K562 (cell line): ENCODE measurements around the gene STON1.

Experiments used
- KDM4B ChIP-seq, 2 experiments: fragments of 450-650 bp in 1 of 2; sonication (generic) in 1 of 2; IDR thresholded peaks; 2 replicates each; pipeline ENCODE4 v1.6.1; 2016 to 2017; ENCODE audit warnings: borderline replicate concordance in 2 of 2, antibody characterized with exemption in 1 of 2, low read depth in 1 of 2, mild to moderate bottlenecking in 1 of 2
- TF ChIP-seq, protein P1 (sequence below), 3 experiments: IDR thresholded peaks in 2 of 3; conservative IDR thresholded peaks in 1 of 3; 2 replicates each; pipeline ENCODE4 v1.5.1; 2011 to 2012; ENCODE audit warnings: low read length in 3 of 3, mild to moderate bottlenecking in 3 of 3, control low read depth in 2 of 3, improper control_type of control experiment in 1 of 3, inconsistent platforms in 1 of 3, low read depth in 1 of 3, mixed read lengths in 1 of 3, moderate library complexity in 1 of 3; ENCODE audit not compliant: insufficient read depth in 2 of 3

DNA sequence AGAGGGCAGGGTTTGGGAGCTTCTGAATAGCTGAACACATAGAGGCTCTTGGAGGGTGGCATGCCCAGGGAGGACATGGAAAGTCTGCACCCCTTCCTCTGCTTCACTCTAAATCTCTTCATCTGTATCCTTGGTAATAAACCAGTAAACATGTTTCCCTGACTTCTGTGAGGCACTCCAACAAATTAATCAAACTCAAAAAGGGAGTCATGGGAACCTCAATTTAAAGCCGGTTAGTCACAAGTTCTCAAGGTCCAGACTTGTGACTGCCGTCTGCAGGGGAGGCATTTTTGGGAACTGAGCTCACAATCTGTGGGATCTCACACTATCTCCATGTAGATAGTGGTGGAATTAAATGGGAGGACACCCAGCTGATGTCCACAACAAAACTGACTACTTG lies 33.1 kb upstream of the STON1 start:
- TF ChIP-seq, protein P1, sequence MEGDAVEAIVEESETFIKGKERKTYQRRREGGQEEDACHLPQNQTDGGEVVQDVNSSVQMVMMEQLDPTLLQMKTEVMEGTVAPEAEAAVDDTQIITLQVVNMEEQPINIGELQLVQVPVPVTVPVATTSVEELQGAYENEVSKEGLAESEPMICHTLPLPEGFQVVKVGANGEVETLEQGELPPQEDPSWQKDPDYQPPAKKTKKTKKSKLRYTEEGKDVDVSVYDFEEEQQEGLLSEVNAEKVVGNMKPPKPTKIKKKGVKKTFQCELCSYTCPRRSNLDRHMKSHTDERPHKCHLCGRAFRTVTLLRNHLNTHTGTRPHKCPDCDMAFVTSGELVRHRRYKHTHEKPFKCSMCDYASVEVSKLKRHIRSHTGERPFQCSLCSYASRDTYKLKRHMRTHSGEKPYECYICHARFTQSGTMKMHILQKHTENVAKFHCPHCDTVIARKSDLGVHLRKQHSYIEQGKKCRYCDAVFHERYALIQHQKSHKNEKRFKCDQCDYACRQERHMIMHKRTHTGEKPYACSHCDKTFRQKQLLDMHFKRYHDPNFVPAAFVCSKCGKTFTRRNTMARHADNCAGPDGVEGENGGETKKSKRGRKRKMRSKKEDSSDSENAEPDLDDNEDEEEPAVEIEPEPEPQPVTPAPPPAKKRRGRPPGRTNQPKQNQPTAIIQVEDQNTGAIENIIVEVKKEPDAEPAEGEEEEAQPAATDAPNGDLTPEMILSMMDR (IDR thresholded peaks at IDR 0.05 in 2 of 3, conservative IDR thresholded peaks at IDR 0.05 in 1 of 3; ENCODE audit: insufficient read depth in 2 of 3, low read depth in 1 of 3, low read length in 3 of 3), result no peak
- no peak for TF ChIP-seq KDM4B (IDR thresholded peaks at IDR 0.05; ENCODE audit: borderline replicate concordance in 2 of 2, low read depth in 1 of 2)
